ENCODE results near the gene NANP. TPM values are rescaled to one million over a fixed set of nuclear protein-coding genes. Genes with fewer than 3 reads are reported as not detected.
"Not testable (repeated sequence)": the region's sequence is repeated elsewhere in the genome, so short reads cannot be mapped to it uniquely, and the experiment has no call there.

NANP gene
- total and polyA plus RNA-seq, 7 donors: 1.9 to 4.1 (median 2.9) TPM

- H3K4me1 ChIP-seq: no peaks in the 10 kb centered on the region
- H3K36me3 ChIP-seq (ENCODE audit: insufficient read depth in 1 of 2, low read depth in 1 of 2): peaks cover 0 to 13% of the 10 kb centered on the region in 2 donors
- no peak for DNase-seq
- no peak overlapping the region for H3K4me3 ChIP-seq
- no peak overlapping the region for H3K27ac ChIP-seq
- no peak for TF ChIP-seq CTCF (IDR thresholded peaks at IDR 0.05)
- intact Hi-C loops (cut with DNase I): no loop called here
- 95 to 96% (median 95%) methylated on average over 2 of the region's 2 CpGs for WGBS, 3 donors
- no peaks in the 10 kb centered on the region for H3K27me3 ChIP-seq (ENCODE audit: insufficient read depth in 3 of 3, low read length in 2 of 3)
- no peaks in the 10 kb centered on the region for H3K9me3 ChIP-seq
- no peak for ATAC-seq
Measured at GRCh38 chr20:25637247-25637646, 13.4 kb upstream of the NANP start.

- 67 to 89% (median 89%) methylated on average over 5 of the region's 5 CpGs for WGBS, 3 donors
- Histone ChIP-seq H3K27me3 (ENCODE audit: insufficient read depth in 3 of 3, low read length in 2 of 3) (no peaks in the 10 kb centered on the region), H3K4me3 (no peak overlapping the region), H3K36me3 (ENCODE audit: insufficient read depth in 1 of 2, low read depth in 1 of 2) (peaks cover 0 to 13% of the 10 kb centered on the region in 2 donors), H3K9me3 (no peaks in the 10 kb centered on the region), H3K4me1 (no peaks in the 10 kb centered on the region), H3K27ac (no peak overlapping the region)
- TF ChIP-seq CTCF (IDR thresholded peaks at IDR 0.05): no peak
- intact Hi-C loops (cut with DNase I): no loop called here
- ATAC-seq (no peak), DNase-seq (no peak)
Measured at GRCh38 chr20:25632940-25633790, 9.4 kb upstream of the NANP start.

- H3K4me1 ChIP-seq; H3K27me3 ChIP-seq (ENCODE audit: insufficient read depth in 3 of 3, low read length in 2 of 3); H3K9me3 ChIP-seq; DNase-seq; H3K27ac ChIP-seq; H3K36me3 ChIP-seq (ENCODE audit: insufficient read depth in 1 of 2, low read depth in 1 of 2); H3K4me3 ChIP-seq; intact Hi-C loops (cut with DNase I); ATAC-seq: not testable (repeated sequence)
- 95 to 98% (median 95%) methylated on average over 2 of the region's 2 CpGs for WGBS, 3 donors
Measured at GRCh38 chr20:25630615-25631014, 6.8 kb upstream of the NANP start.

- H3K4me1 ChIP-seq: no peaks in the 10 kb centered on the region
- intact Hi-C loops (cut with DNase I): loop anchor here in 1 of 2 donors (10.0 kb wide), 1 partner anchor 65 kb away; the partner anchor contains the start of gene ZNF337
- H3K27me3 ChIP-seq (ENCODE audit: insufficient read depth in 3 of 3, low read length in 2 of 3): no peaks in the 10 kb centered on the region
- ATAC-seq (no peak), DNase-seq (no peak)
- H3K27ac ChIP-seq: no peak overlapping the region
- H3K9me3 ChIP-seq: no peaks in the 10 kb centered on the region
- TF ChIP-seq CTCF (IDR thresholded peaks at IDR 0.05): no peak
- WGBS, 3 donors: 39 to 60% (median 44%) methylated on average over 8 of the region's 8 CpGs
- H3K4me3 ChIP-seq: no peak overlapping the region
- peaks cover 0 to 9% of the 10 kb centered on the region in 2 donors for H3K36me3 ChIP-seq (ENCODE audit: insufficient read depth in 1 of 2, low read depth in 1 of 2)
Measured at GRCh38 chr20:25629816-25630499, 6.1 kb upstream of the NANP start.

GRCh38 chr20:25626779-25627178 lies 3.0 kb upstream of the NANP start:
- intact Hi-C loops (cut with DNase I): loop anchor here in 1 of 2 donors (10.0 kb wide), 1 partner anchor 68 kb away; the partner anchor contains the start of gene ZNF337
- Histone ChIP-seq H3K36me3 (ENCODE audit: insufficient read depth in 1 of 2, low read depth in 1 of 2) (no peaks in the 10 kb centered on the region), H3K9me3 (no peaks in the 10 kb centered on the region), H3K27ac (no peak overlapping the region), H3K4me1 (peaks cover 10% of the 10 kb centered on the region), H3K27me3 (ENCODE audit: insufficient read depth in 3 of 3, low read length in 2 of 3) (no peaks in the 10 kb centered on the region), H3K4me3 (no peak overlapping the region)
- whole genome bisulfite sequencing, 3 donors: 70 to 73% (median 72%) methylated on average over 9 of the region's 9 CpGs
- DNase-seq (no peak), ATAC-seq (no peak)
- TF ChIP-seq CTCF (IDR thresholded peaks at IDR 0.05): no peak

All from psoas muscle (tissue), 8 donors.